GM23338 (cell line): ENCODE results near the gene REEP6. TPM values are rescaled to one million over a fixed set of nuclear protein-coding genes. Genes with fewer than 3 reads are reported as not detected.

Source experiments
- ATAC-seq: fragments of 200-7000 bp; cut with Tn5 transposase; 3 replicates; pipeline ENCODE4 v1.9.1; 2020
- DNase-seq: peaks from one replicate; pipeline ENCODE4 v3.0.0-alpha.2; 2015; ENCODE audit warnings: low spot score
- H2AFZ ChIP-seq: fragments of 200-600 bp; sonication (generic); 2 replicates; pipeline ENCODE4 v1.8.0; 2016; ENCODE audit warnings: antibody characterized with exemption, mild to moderate bottlenecking, moderate library complexity
- H3F3A ChIP-seq: fragments of 200-600 bp; sonication (generic); replicated peaks from 2 replicates; pipeline ENCODE4 v1.8.0; 2017; ENCODE audit warnings: antibody characterized with exemption, mixed run types, low read depth
- H3K27ac ChIP-seq: fragments of 200-600 bp; sonication (generic); 2 replicates; pipeline ENCODE4 v1.6.1; 2016; ENCODE audit warnings: low read depth
- H3K27me3 ChIP-seq: fragments of 200-600 bp; sonication (generic); 2 replicates; pipeline ENCODE4 v1.8.0; 2016; ENCODE audit warnings: mild to moderate bottlenecking, mixed run types, moderate library complexity; ENCODE audit not compliant: insufficient read depth
- H3K36me3 ChIP-seq: fragments of 200-600 bp; sonication (generic); 2 replicates; pipeline ENCODE4 v1.8.0; 2016; ENCODE audit warnings: mild to moderate bottlenecking; ENCODE audit not compliant: insufficient read depth
- H3K4me1 ChIP-seq: fragments of 200-600 bp; sonication (generic); 2 replicates; pipeline ENCODE4 v1.8.0; 2016; ENCODE audit warnings: mild to moderate bottlenecking, moderate library complexity; ENCODE audit not compliant: insufficient read depth
- H3K4me2 ChIP-seq: fragments of 200-600 bp; sonication (generic); 2 replicates; pipeline ENCODE4 v1.7.1; 2017; ENCODE audit warnings: mixed run types
- H3K4me3 ChIP-seq: fragments of 200-600 bp; sonication (generic); 2 replicates; pipeline ENCODE4 v1.6.1; 2016; ENCODE audit warnings: mixed run types
- H3K79me2 ChIP-seq: fragments of 200-600 bp; sonication (generic); replicated peaks from 2 replicates; pipeline ENCODE4 v1.8.0; 2017; ENCODE audit warnings: mild to moderate bottlenecking; ENCODE audit not compliant: insufficient read depth
- H3K9me2 ChIP-seq: fragments of 200-600 bp; sonication (generic); 2 replicates; pipeline ENCODE4 v1.8.0; 2017; ENCODE audit not compliant: insufficient read depth
- H4K20me1 ChIP-seq: fragments of 200-600 bp; sonication (generic); replicated peaks from 2 replicates; pipeline ENCODE4 v1.8.0; 2017; ENCODE audit warnings: mild to moderate bottlenecking; ENCODE audit not compliant: insufficient read depth
- H3K27ac Mint-ChIP-seq: 2 replicates; pipeline ENCODE4 v1.8.0; 2020; ENCODE audit warnings: inconsistent platforms, mild to moderate bottlenecking, moderate library complexity, mixed read lengths
- H3K27me3 Mint-ChIP-seq: 3 replicates; pipeline ENCODE4 v1.8.0; 2022; ENCODE audit warnings: low read depth, mild to moderate bottlenecking, moderate library complexity, mixed read lengths, inconsistent platforms; ENCODE audit not compliant: insufficient read depth, poor library complexity
- H3K36me3 Mint-ChIP-seq: 3 replicates; pipeline ENCODE4 v1.8.0; 2021; ENCODE audit warnings: low read depth, mild to moderate bottlenecking, inconsistent platforms, moderate library complexity, mixed read lengths
- H3K4me1 Mint-ChIP-seq: 3 replicates; pipeline ENCODE4 v1.8.0; 2020; ENCODE audit warnings: mild to moderate bottlenecking, inconsistent platforms, mixed read lengths
- H3K4me3 Mint-ChIP-seq: 3 replicates; pipeline ENCODE4 v1.8.0; 2021; ENCODE audit warnings: moderate library complexity, mild to moderate bottlenecking, inconsistent platforms, mixed read lengths
- H3K9me3 Mint-ChIP-seq: 3 replicates; pipeline ENCODE4 v1.8.0; 2020; ENCODE audit warnings: moderate library complexity, mild to moderate bottlenecking, inconsistent platforms, mixed read lengths
- CREB1 ChIP-seq: fragments of 250-450 bp; sonication (Bioruptor Pico); IDR thresholded peaks from 2 replicates; pipeline ENCODE4 v1.5.0; 2020; ENCODE audit warnings: low read depth, mild to moderate bottlenecking, moderate library complexity
- ETS1 ChIP-seq: IDR thresholded peaks from 2 replicates; pipeline ENCODE4 v1.6.1; 2016; ENCODE audit warnings: antibody characterized with exemption
- EZH2 ChIP-seq: fragments of 200-600 bp; sonication (generic); IDR thresholded peaks from one replicate; pipeline ENCODE4 v1.8.0; 2017; ENCODE audit warnings: antibody characterized with exemption, mild to moderate bottlenecking, low read depth; ENCODE audit not compliant: unreplicated experiment
- EZH2phosphoT487 ChIP-seq: fragments of 200-600 bp; sonication (generic); IDR thresholded peaks from one replicate; pipeline ENCODE4 v1.8.1; 2018; ENCODE audit warnings: antibody characterized with exemption; ENCODE audit not compliant: unreplicated experiment
- JUNB ChIP-seq: IDR thresholded peaks from one replicate; pipeline ENCODE4 v1.6.1; 2016; ENCODE audit warnings: antibody characterized with exemption; ENCODE audit not compliant: unreplicated experiment
- NANOG ChIP-seq: IDR thresholded peaks from 2 replicates; pipeline ENCODE4 v1.6.1; 2016; ENCODE audit warnings: antibody characterized with exemption, borderline replicate concordance
- REST ChIP-seq: IDR thresholded peaks from one replicate; pipeline ENCODE4 v1.6.1; 2018; ENCODE audit warnings: antibody characterized with exemption; ENCODE audit not compliant: unreplicated experiment
- STAT1 ChIP-seq: IDR thresholded peaks from one replicate; pipeline ENCODE4 v1.6.1; 2016; ENCODE audit warnings: antibody characterized with exemption; ENCODE audit not compliant: unreplicated experiment
- ZNF114 ChIP-seq: fragments of 250-450 bp; sonication (Bioruptor Pico); IDR thresholded peaks from 2 replicates; pipeline ENCODE4 v1.5.0; 2020; ENCODE audit warnings: mild to moderate bottlenecking, moderate library complexity
- ZNF462 ChIP-seq: fragments of 250-450 bp; sonication (Bioruptor Pico); IDR thresholded peaks from 2 replicates; pipeline ENCODE4 v1.5.0; 2020; ENCODE audit warnings: mild to moderate bottlenecking, moderate library complexity
- polyA plus RNA-seq: library from polyadenylated mRNA; unstranded; fragments of >200 nt; fragmentation: Nextera tagmentation; extraction: Ambion mirVana; gene quantifications from 2 replicates; pipeline ENCODE4 v1.2.1, GENCODE V29; 2016
- total RNA-seq: library from RNA; depleted of rRNA; stranded (reverse); fragments of >200 nt; shearing (Covaris generic); gene quantifications from 2 replicates; pipeline ENCODE4 v1.2.3, GENCODE V29; 2014
- TF ChIP-seq, protein P1 (sequence below), 2 experiments: fragments of 200-600 bp in 1 of 2; sonication (generic) in 1 of 2; conservative IDR thresholded peaks; 2 replicates each; pipeline versions ENCODE4 v1.5.1 to v1.6.1; 2016 to 2017; ENCODE audit warnings: antibody characterized with exemption in 2 of 2, low read depth in 2 of 2, mild to moderate bottlenecking in 2 of 2, moderate library complexity in 1 of 2

Gene REEP6
- total and polyA plus RNA-seq, 2 experiments from 2014 or later, result 15.2 to 20.0 TPM

DNA sequence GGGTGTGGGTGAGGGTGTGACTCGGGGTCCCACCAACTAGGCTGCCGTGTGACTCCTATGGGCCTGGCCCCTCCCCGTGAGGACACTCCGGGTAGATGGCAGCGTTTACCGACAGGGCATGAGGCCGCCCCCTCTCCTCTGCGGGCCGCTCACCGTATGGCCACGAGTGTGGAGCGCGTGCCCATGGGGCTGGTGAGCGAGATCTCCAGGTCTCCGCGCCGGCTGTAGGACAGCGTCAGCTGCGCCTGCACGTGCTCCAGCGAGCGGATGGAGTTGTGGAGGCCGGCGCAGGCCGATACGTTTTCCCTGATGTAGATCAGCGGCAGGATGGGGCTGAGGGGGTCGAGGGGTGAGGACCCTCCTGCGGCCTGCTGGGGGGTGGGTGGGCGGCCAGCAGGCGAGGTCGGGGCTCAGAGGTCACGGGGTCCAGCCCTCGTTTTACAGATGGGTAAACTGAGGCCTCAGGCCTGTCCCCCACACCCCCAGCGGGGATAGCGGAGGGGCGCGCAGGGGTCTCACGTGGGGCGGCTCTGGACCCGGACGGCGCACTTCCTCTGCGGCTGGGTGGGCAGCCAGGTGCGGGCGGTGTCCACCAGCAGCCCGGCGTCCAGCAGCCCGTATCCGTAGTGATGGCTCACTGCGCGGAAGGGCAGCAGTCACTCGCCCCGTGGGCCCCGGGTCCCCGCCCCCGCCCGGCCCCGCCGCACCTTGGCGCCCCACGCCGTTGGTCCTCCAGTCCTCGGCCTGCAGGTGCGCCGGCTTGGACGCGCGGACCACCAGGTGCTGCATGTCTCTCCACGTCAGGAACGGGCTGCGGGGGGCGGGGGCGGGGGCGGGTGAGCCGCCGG lies 7.6 kb upstream of the REEP6 start (continued):
- TF ChIP-seq ZNF462 (CRISPR knock-in tag) (no peak), JUNB (no peak)

- Mint-ChIP-seq H3K4me3 (no peak overlapping the region), H3K27me3 (peaks cover 8% of the 10 kb centered on the region), H3K4me1 (no peaks in the 10 kb centered on the region; the same call in 2 of the 3 replicates), H3K9me3 (no peaks in the 10 kb centered on the region; the same call in 2 of the 3 replicates), H3K27ac (no peak overlapping the region), H3K36me3 (no peaks in the 10 kb centered on the region; the same call in 1 of the 3 replicates)
- H3K4me1 ChIP-seq, result no peaks in the 10 kb centered on the region
- H3K36me3 ChIP-seq, result no peaks in the 10 kb centered on the region
- ATAC-seq (no peak), DNase-seq (no peak)
- 0 out of 2 replicates have a peak, but pooled peaks cover 5% of the 10 kb centered on the region for H3F3A ChIP-seq
- H3K4me2 ChIP-seq, result no peak overlapping the region
- H4K20me1 ChIP-seq, result no peaks in the 10 kb centered on the region
- no peaks in the 10 kb centered on the region for H3K9me2 ChIP-seq
- H3K27ac ChIP-seq, result no peak overlapping the region
- H2AFZ ChIP-seq, result no peak overlapping the region
- H3K27me3 ChIP-seq, result no peaks in the 10 kb centered on the region
- H3K4me3 ChIP-seq, result no peak overlapping the region
- H3K79me2 ChIP-seq, result no peaks in the 10 kb centered on the region
- no peak for TF ChIP-seq STAT1
- no peak for TF ChIP-seq ETS1
- no peak for TF ChIP-seq EZH2phosphoT487
- TF ChIP-seq REST, result no peak
- no peak for TF ChIP-seq EZH2
- no peak for TF ChIP-seq NANOG
- TF ChIP-seq, protein P1, sequence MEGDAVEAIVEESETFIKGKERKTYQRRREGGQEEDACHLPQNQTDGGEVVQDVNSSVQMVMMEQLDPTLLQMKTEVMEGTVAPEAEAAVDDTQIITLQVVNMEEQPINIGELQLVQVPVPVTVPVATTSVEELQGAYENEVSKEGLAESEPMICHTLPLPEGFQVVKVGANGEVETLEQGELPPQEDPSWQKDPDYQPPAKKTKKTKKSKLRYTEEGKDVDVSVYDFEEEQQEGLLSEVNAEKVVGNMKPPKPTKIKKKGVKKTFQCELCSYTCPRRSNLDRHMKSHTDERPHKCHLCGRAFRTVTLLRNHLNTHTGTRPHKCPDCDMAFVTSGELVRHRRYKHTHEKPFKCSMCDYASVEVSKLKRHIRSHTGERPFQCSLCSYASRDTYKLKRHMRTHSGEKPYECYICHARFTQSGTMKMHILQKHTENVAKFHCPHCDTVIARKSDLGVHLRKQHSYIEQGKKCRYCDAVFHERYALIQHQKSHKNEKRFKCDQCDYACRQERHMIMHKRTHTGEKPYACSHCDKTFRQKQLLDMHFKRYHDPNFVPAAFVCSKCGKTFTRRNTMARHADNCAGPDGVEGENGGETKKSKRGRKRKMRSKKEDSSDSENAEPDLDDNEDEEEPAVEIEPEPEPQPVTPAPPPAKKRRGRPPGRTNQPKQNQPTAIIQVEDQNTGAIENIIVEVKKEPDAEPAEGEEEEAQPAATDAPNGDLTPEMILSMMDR (conservative IDR thresholded peaks at IDR 0.05; ENCODE audit: low read depth in 2 of 2), result no peak
- no peak for TF ChIP-seq ZNF114 (CRISPR knock-in tag)
- no peak for TF ChIP-seq CREB1 (CRISPR knock-in tag)
- no peak for TF ChIP-seq JUNB
Measured at GRCh38 chr19:1483979-1484428, 7.0 kb upstream of the REEP6 start.
